ENCODE measurements around the gene KRT16. TPM values are rescaled to one million over a fixed set of nuclear protein-coding genes. Genes with fewer than 3 reads are reported as not detected.
A peak's percentile ranks its signal among the peaks of the same experiment; 100 is the strongest.

KRT16 gene
- total and polyA plus RNA-seq, 2 of the 8 experiments (the other 6 are each of a cell fraction or from before 2014, with no cell fraction given) = not detected

- Histone ChIP-seq H3K4me3 (ENCODE audit: extremely low read depth in 1 of 4, insufficient read depth in 2 of 4, low read depth in 3 of 4, low read length in 4 of 4) (no peak overlapping the region), H3K79me1 (ENCODE audit: low read depth, low read length) (no peaks in the 10 kb centered on the region), H3K56ac (replicated peaks; ENCODE audit: insufficient read length, low read depth, low read length) (no peak overlapping the region), H3K4me2 (ENCODE audit: insufficient read depth in 1 of 2, low read depth in 2 of 2, low read length in 2 of 2) (no peak overlapping the region), H4K91ac (replicated peaks; ENCODE audit: insufficient read length, low read length) (no peak overlapping the region), H3K27ac (ENCODE audit: low read depth, low read length) (no peak overlapping the region), H4K8ac (ENCODE audit: extremely low read depth, insufficient read depth, low read length) (no peak overlapping the region), H2AFZ (ENCODE audit: low read length) (no peak overlapping the region), H3K18ac (ENCODE audit: extremely low read depth, low read length) (peak overlapping the region; percentile 78; the same call in 1 of the 2 replicates), H2BK12ac (ENCODE audit: low read depth, low read length) (peak overlapping the region; percentile 84; the same call in 1 of the 2 replicates), H3K23ac (ENCODE audit: insufficient read length) (no peak overlapping the region), H3K4me1 (replicated peaks in 1 of 4; ENCODE audit: control insufficient read depth in 3 of 4, insufficient read depth in 4 of 4, low read length in 3 of 4) (peaks cover 0 to 4% (median 2%) of the 10 kb centered on the region in 4 experiments; a peak in 3 of 7 replicates), H3K27me3 (replicated peaks in 1 of 4; ENCODE audit: control insufficient read depth in 3 of 4, extremely low read depth in 1 of 4, insufficient read depth in 3 of 4, low read length in 3 of 4) (peaks cover 0 to 2% (median 0%) of the 10 kb centered on the region in 4 experiments; a peak in 1 of 7 replicates), H2BK15ac (ENCODE audit: low read length) (peak overlapping the region; percentile 99), H3K4ac (replicated peaks; ENCODE audit: insufficient read length, low read depth, low read length) (no peak overlapping the region), H2AK5ac (ENCODE audit: low read depth, low read length) (no peak overlapping the region), H4K20me1 (replicated peaks in 1 of 2; ENCODE audit: control insufficient read depth in 1 of 2, insufficient read depth in 2 of 2, low read length in 2 of 2) (no peaks in the 10 kb centered on the region), H3K79me2 (ENCODE audit: control insufficient read depth in 1 of 2, insufficient read depth in 2 of 2, low read length in 2 of 2) (no peaks in the 10 kb centered on the region), H2BK20ac (ENCODE audit: low read length) (peak overlapping the region; percentile 83; the same call in 1 of the 2 replicates), H3K36me3 (ENCODE audit: control insufficient read depth in 2 of 4, insufficient read depth in 4 of 4, low read length in 3 of 4) (no peaks in the 10 kb centered on the region), H2BK5ac (ENCODE audit: low read depth, low read length) (no peak overlapping the region), H3K23me2 (ENCODE audit: low read depth, low read length) (no peaks in the 10 kb centered on the region), H3K9me3 (ENCODE audit: insufficient read depth in 2 of 2, low read depth in 1 of 2, low read length in 1 of 2) (no peaks in the 10 kb centered on the region), H4K5ac (ENCODE audit: insufficient read length, low read depth, low read length) (no peak overlapping the region), H2BK120ac (replicated peaks; ENCODE audit: low read depth, low read length) (no peak overlapping the region), H3K9ac (replicated peaks in 1 of 4; ENCODE audit: extremely low read depth in 1 of 4, low read depth in 3 of 4, low read length in 3 of 4) (no peak overlapping the region), H3K14ac (ENCODE audit: insufficient read length) (no peak overlapping the region)
- 88% methylated on average over 2 of the region's 2 CpGs; no CpG with 5 or more reads in 1 of the 2 experiments for WGBS, 2 experiments (ENCODE audit: extremely low coverage in 1 of 2, insufficient coverage in 1 of 2, insufficient read length in 1 of 2, insufficient replicate concordance in 2 of 2, low coverage in 1 of 2, low lambda C conversion rate in 2 of 2, missing lambda C conversion rate in 1 of 2)
- TF ChIP-seq TCF12 (IDR thresholded peaks at IDR 0.05; ENCODE audit: low read depth, low read length) = no peak
- TF ChIP-seq CHD2 (IDR thresholded peaks at IDR 0.05; ENCODE audit: low read length) = no peak
- TF ChIP-seq CBX8 (IDR thresholded peaks at IDR 0.05; ENCODE audit: borderline replicate concordance, low read depth, low read length) = no peak
- no peak for TF ChIP-seq RFX5 (IDR thresholded peaks at IDR 0.05; ENCODE audit: borderline replicate concordance, low read depth, low read length)
- TF ChIP-seq RXRA (IDR thresholded peaks at IDR 0.05; ENCODE audit: insufficient read depth, low read depth, low read length) = no peak
- no peak for TF ChIP-seq POU5F1 (IDR thresholded peaks at IDR 0.05; ENCODE audit: low read depth, low read length)
- TF ChIP-seq MAX (IDR thresholded peaks at IDR 0.05) = no peak
- no peak for TF ChIP-seq ASH2L (IDR thresholded peaks at IDR 0.05; ENCODE audit: low read length)
- no peak for TF ChIP-seq BACH1 (IDR thresholded peaks at IDR 0.05; ENCODE audit: low read length)
- TF ChIP-seq FOSL1 (IDR thresholded peaks at IDR 0.05; ENCODE audit: insufficient read depth, low read depth, low read length) = no peak
- TF ChIP-seq GABPA (IDR thresholded peaks at IDR 0.05; ENCODE audit: borderline replicate concordance, insufficient read depth, low read length) = no peak
- no peak for TF ChIP-seq JUND (IDR thresholded peaks at IDR 0.05; ENCODE audit: low read length)
- TF ChIP-seq JUN (IDR thresholded peaks at IDR 0.05; ENCODE audit: low read depth, low read length) = no peak
- no peak for TF ChIP-seq SIN3A (conservative IDR thresholded peaks at IDR 0.05 in 1 of 2, IDR thresholded peaks at IDR 0.05 in 1 of 2; ENCODE audit: low read depth in 1 of 2, low read length in 2 of 2)
- no peak for TF ChIP-seq SRF (IDR thresholded peaks at IDR 0.05; ENCODE audit: low read depth, low read length)
- DNase-seq (ENCODE audit: low read depth in 1 of 2, low spot score in 2 of 2) (no peak), FAIRE-seq (no peak)
- POLR2A ChIA-PET (ENCODE audit: partially characterized antibody) = no interaction called here
- CTCF ChIA-PET (ENCODE audit: partially characterized antibody) = interaction anchor here (0.5 to 5.4 kb wide), 21 partner anchors 12 to 1778 kb away, joined by 3 to 46 read pairs (median 5); no protein-coding TSS in a partner anchor
These were observed 32.4 kb downstream of the KRT16 start for GRCh38 chr17:41580244-41580575.

Data from H1 (cell line).